Sigmoid colon (tissue), 7 donors: Measurements from ENCODE around the gene FGF9. TPM values are rescaled to one million over a fixed set of nuclear protein-coding genes. Genes with fewer than 3 reads are reported as not detected.

ENCODE experiments used
- DNase-seq: peaks from one replicate; pipeline ENCODE4 v3.0.0-alpha.2; 2019
- H3K27ac ChIP-seq, 4 donors: fragments of 200-600 bp; sonication (generic); one replicate each; pipeline ENCODE4 v1.5.1; 2016 to 2019; ENCODE audit warnings: mild to moderate bottlenecking in 1 of 4
- H3K27me3 ChIP-seq, 3 donors: fragments of 200-600 bp; sonication (generic); one replicate each; pipeline ENCODE4 v1.5.1; 2019; ENCODE audit warnings: mild to moderate bottlenecking in 1 of 3
- H3K36me3 ChIP-seq, 4 donors: fragments of 200-600 bp; sonication (generic); one replicate each; pipeline ENCODE4 v1.5.1; 2016 to 2019
- H3K4me1 ChIP-seq, 4 donors: fragments of 200-600 bp; sonication (generic); one replicate each; pipeline ENCODE4 v1.5.1; 2017 to 2019
- H3K4me3 ChIP-seq, 4 donors: fragments of 200-600 bp; sonication (generic); one replicate each; pipeline ENCODE4 v1.5.1; 2017 to 2019; ENCODE audit warnings: mild to moderate bottlenecking in 2 of 4, moderate library complexity in 1 of 4
- H3K9me3 ChIP-seq, 4 donors: fragments of 200-600 bp in 3 of 4; sonication (generic) in 3 of 4; one replicate each; pipeline versions ENCODE4 v1.5.1 to v1.6.1; 2013 to 2019
- EP300 ChIP-seq, 4 donors: sonication (generic); formaldehyde crosslinking; IDR thresholded peaks; one replicate each; pipeline ENCODE4 v1.6.1; 2017; ENCODE audit warnings: antibody characterized with exemption in 4 of 4
- POLR2A ChIP-seq, 2 donors: fragments of 450-650 bp; IDR thresholded peaks; one replicate each; pipeline ENCODE4 v1.6.1; 2016; ENCODE audit warnings: antibody characterized with exemption in 2 of 2, mild to moderate bottlenecking in 2 of 2, moderate library complexity in 2 of 2
- POLR2AphosphoS5 ChIP-seq, 4 donors: sonication (generic); formaldehyde crosslinking; IDR thresholded peaks; one replicate each; pipeline ENCODE4 v1.6.1; 2017; ENCODE audit warnings: antibody characterized with exemption in 4 of 4
- WGBS, 2 donors: extraction: QIAGEN DNeasy Blood & Tissue Kit; methylation state at CpG; one replicate each; pipeline ENCODE4 v1.1.7; 2013; 5-methylcytosine and 5-hydroxymethylcytosine counted together
- intact Hi-C: fragments of 100-400 bp; cut with DNase I; formaldehyde crosslinking; loops from one replicate; pipeline ENCODE4 v1.15.1; 2023
- polyA plus RNA-seq, 3 donors: library from polyadenylated mRNA; stranded (reverse); fragments of 200-250 nt; gene quantifications; one replicate each; pipeline ENCODE4 v1.2.3, GENCODE V29; 2013
- total RNA-seq, 4 donors: library from RNA; depleted of rRNA; stranded (reverse); fragments of >200 nt; gene quantifications; one replicate each; pipeline ENCODE4 v1.1.0, GENCODE V29; 2016
- TF ChIP-seq, protein P1 (sequence below), 4 experiments: fragments of 450-650 bp in 3 of 4; fragments of 200-600 bp in 1 of 4; IDR thresholded peaks; one replicate each; pipeline ENCODE4 v1.5.1; 2016 to 2019; ENCODE audit warnings: antibody characterized with exemption in 4 of 4, mild to moderate bottlenecking in 3 of 4, moderate library complexity in 2 of 4
- donor health status: healthy with polysubstance abuse.
- donor health status: Bipolar disorder and iron deficiency.
- donor health status: healthy.

FGF9 gene
- total and polyA plus RNA-seq, 7 donors: 0.36 to 1.4 (median 0.60) TPM

DNA sequence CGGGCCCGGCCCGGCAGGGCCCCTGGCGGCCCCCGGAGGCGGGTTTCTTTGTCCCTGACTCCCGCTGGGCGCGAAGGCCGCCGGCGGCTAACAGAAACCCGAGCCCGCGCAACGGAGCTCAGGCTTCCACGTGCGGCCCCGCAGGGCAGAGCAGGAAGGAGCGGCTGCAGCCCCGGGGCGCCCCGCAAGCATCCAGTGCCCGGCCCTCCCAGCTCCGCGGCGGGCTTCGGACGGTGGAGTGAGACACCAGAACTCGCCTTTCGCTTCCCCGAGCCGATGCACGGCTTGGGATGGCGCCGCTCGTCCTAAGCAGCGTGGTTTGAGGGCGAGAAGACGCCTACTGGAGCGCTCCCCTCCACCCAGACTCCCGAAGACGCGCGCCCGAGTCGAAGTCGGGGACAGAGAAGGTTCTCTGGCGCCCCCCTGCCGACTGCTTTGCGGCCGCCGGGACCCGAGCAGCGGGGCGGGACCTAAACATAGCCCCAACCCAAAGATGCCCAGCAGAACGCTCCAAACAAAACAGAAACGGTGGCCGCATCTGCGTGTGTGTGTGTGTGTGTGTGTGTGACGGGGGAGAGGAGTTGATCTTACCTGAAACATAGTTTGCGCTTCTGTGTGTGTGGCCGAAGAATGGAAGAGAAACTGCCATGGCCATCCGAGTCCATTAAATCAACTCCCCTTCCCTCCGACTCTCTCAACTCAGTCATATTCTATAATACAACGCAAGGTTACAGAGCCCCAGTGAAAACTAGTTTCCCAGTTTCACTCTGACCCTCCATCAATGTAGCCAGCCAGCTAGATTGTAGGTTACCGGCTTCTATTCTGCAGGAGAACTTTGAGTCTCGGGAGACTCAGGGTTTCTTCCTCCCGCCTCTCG lies 629 bp upstream of the FGF9 start:
- intact Hi-C loops: no loop called here
- H3K4me1 ChIP-seq: peaks cover 0 to 63% (median 56%) of the 10 kb centered on the region in 4 donors
- no peaks in the 10 kb centered on the region for H3K9me3 ChIP-seq
- H3K27me3 ChIP-seq: peaks cover 6 to 70% (median 49%) of the 10 kb centered on the region in 3 donors
- 0% methylated on average over 70 of the region's 70 CpGs for WGBS, 2 donors
- TF ChIP-seq POLR2A (IDR thresholded peaks at IDR 0.05) (no peak), POLR2AphosphoS5 (IDR thresholded peaks at IDR 0.05) (no peak), EP300 (IDR thresholded peaks at IDR 0.05) (no peak)
- DNase-seq: peak; percentile 74
- peak overlapping the region; percentile 36 to 69 (median 56) for H3K27ac ChIP-seq
- peak overlapping the region; percentile 31 to 62 (median 56) for H3K4me3 ChIP-seq
- H3K36me3 ChIP-seq: no peaks in the 10 kb centered on the region

DNA sequence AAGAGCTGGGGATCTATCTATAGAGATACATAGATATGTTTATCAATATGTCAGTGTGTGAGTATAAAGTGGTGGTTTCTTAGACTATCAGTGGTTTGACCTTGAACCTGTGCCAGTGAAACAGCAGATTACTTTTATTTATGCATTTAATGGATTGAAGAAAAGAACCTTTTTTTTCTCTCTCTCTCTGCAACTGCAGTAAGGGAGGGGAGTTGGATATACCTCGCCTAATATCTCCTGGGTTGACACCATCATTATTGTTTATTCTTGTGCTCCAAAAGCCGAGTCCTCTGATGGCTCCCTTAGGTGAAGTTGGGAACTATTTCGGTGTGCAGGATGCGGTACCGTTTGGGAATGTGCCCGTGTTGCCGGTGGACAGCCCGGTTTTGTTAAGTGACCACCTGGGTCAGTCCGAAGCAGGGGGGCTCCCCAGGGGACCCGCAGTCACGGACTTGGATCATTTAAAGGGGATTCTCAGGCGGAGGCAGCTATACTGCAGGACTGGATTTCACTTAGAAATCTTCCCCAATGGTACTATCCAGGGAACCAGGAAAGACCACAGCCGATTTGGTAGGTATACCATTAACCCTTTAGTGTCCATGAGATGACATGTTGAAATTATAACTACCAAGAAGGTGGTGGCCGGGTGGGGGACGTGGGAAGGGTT lies 880 bp downstream of the FGF9 start:
- H3K9me3 ChIP-seq: no peaks in the 10 kb centered on the region
- H3K4me1 ChIP-seq: peaks cover 0 to 70% (median 62%) of the 10 kb centered on the region in 4 donors
- H3K36me3 ChIP-seq: no peaks in the 10 kb centered on the region
- H3K27me3 ChIP-seq: peaks cover 15 to 79% (median 60%) of the 10 kb centered on the region in 3 donors
- intact Hi-C loops: no loop called here
- no peak for DNase-seq
- WGBS, 2 donors: 1 to 2% methylated on average over 15 of the region's 15 CpGs
- peak overlapping the region in 1 of 4 donors; percentile 69 for H3K27ac ChIP-seq
- TF ChIP-seq POLR2A (IDR thresholded peaks at IDR 0.05): no peak
- no peak for TF ChIP-seq EP300 (IDR thresholded peaks at IDR 0.05)
- no peak for TF ChIP-seq POLR2AphosphoS5 (IDR thresholded peaks at IDR 0.05)
- TF ChIP-seq, protein P1, sequence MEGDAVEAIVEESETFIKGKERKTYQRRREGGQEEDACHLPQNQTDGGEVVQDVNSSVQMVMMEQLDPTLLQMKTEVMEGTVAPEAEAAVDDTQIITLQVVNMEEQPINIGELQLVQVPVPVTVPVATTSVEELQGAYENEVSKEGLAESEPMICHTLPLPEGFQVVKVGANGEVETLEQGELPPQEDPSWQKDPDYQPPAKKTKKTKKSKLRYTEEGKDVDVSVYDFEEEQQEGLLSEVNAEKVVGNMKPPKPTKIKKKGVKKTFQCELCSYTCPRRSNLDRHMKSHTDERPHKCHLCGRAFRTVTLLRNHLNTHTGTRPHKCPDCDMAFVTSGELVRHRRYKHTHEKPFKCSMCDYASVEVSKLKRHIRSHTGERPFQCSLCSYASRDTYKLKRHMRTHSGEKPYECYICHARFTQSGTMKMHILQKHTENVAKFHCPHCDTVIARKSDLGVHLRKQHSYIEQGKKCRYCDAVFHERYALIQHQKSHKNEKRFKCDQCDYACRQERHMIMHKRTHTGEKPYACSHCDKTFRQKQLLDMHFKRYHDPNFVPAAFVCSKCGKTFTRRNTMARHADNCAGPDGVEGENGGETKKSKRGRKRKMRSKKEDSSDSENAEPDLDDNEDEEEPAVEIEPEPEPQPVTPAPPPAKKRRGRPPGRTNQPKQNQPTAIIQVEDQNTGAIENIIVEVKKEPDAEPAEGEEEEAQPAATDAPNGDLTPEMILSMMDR (IDR thresholded peaks at IDR 0.05): no peak
- peak overlapping the region in 3 of 4 donors; percentile 54 to 62 (median 57) for H3K4me3 ChIP-seq

DNA sequence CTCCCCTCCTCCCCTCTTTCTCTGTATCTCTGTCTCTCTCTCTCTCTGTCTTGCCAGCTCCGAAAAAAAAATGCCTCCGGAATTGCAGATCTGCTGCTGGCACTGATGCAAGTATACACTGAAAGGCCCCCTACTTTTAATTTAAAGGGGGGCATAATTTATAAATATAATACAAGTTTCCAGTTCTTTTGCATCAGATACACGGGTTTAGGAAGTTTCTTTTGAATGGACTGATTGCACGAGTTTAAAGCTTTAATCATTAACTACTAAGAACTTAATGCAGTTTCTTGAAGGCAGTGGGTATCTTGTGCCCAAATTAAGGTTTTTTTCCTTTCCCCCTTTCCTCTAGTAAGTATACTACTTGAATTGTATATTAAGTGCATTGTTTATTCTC lies 1.4 kb downstream of the FGF9 start:
- Histone ChIP-seq H3K27me3 (peaks cover 18 to 79% (median 60%) of the 10 kb centered on the region in 3 donors), H3K27ac (no peak overlapping the region), H3K36me3 (no peaks in the 10 kb centered on the region), H3K4me1 (peaks cover 0 to 70% (median 62%) of the 10 kb centered on the region in 4 donors), H3K9me3 (no peaks in the 10 kb centered on the region), H3K4me3 (peak overlapping the region in 2 of 4 donors; percentile 0 to 62)
- no peak for DNase-seq
- TF ChIP-seq POLR2A (IDR thresholded peaks at IDR 0.05) (no peak), POLR2AphosphoS5 (IDR thresholded peaks at IDR 0.05) (no peak), EP300 (IDR thresholded peaks at IDR 0.05) (no peak)
- TF ChIP-seq, protein P1 (IDR thresholded peaks at IDR 0.05): no peak
- intact Hi-C loops: no loop called here
- WGBS, 2 donors: 1 to 2% methylated on average over 4 of the region's 4 CpGs

DNA sequence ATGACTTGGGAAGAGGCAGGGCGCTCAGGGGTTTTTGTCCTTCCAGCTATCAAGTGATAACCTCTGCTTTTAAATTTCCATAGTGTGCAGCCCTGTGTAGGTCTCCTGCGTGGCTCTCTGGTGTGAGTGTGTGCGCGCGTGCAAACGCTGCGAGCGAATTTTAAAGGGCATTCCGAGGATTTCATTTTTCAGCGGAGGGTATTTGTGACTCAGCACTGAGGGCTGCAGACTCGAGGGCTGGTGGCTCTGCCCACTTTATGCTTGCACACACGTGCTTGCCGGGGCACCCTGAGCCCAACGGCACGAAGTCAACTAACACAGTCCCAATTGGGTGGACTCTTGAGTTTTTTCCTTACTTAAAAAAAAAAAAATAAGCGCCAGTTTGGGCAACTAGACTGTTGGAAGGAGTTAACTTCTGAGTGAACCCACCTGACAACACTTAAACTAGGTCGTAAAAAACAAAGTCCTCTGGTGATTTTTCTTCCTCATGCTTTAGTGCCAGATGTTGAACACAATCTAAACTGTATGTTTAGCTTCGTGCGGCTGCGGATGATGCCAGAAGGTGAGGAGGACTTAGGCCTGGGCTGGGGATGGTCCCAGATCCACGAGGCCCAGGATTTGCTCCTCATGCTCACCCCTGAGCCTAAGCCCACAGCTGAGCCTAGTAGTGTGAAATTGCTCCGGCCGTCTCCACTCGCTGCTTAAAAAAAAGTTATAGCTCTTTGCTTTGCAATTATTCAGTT lies 2.1 kb downstream of the FGF9 start:
- WGBS, 2 donors: 1 to 4% methylated on average over 24 of the region's 24 CpGs
- intact Hi-C loops: no loop called here
- TF ChIP-seq POLR2AphosphoS5 (IDR thresholded peaks at IDR 0.05) (no peak), EP300 (IDR thresholded peaks at IDR 0.05) (no peak), POLR2A (IDR thresholded peaks at IDR 0.05) (no peak)
- TF ChIP-seq, protein P1 (IDR thresholded peaks at IDR 0.05): no peak
- Histone ChIP-seq H3K4me3 (peak overlapping the region; percentile 14 to 67 (median 60)), H3K4me1 (peaks cover 0 to 70% (median 62%) of the 10 kb centered on the region in 4 donors), H3K9me3 (no peaks in the 10 kb centered on the region), H3K27ac (peak overlapping the region in 2 of 4 donors; percentile 38 to 67), H3K27me3 (peaks cover 15 to 76% (median 59%) of the 10 kb centered on the region in 3 donors), H3K36me3 (no peaks in the 10 kb centered on the region)
- no peak for DNase-seq
